Activated CD8-positive, alpha-beta T cell treated with anti-CD3 and anti-CD28 coated beads for 36 hours (primary cell): Measurements from ENCODE around the gene ELF5. TPM values are rescaled to one million over a fixed set of nuclear protein-coding genes. Genes with fewer than 3 reads are reported as not detected.

Experiments used
- ATAC-seq: fragments of 200-7000 bp; cut with Tn5 transposase; one replicate; pipeline ENCODE4 v1.10.0; 2021; ENCODE audit warnings: mild to moderate bottlenecking, moderate library complexity
- CTCF ChIA-PET: fragments of 350-600 bp; sonication (Branson Sonifier 250); formaldehyde crosslinking; loops from one replicate; lab custom pipeline; 2021; ENCODE audit warnings: antibody characterized with exemption; lab: Charles Lee
- POLR2A ChIA-PET: fragments of 350-600 bp; sonication (Branson Sonifier 250); formaldehyde crosslinking; loops from one replicate; lab custom pipeline; 2021; ENCODE audit warnings: antibody characterized with exemption; lab: Charles Lee
- DNase-seq: peaks from one replicate; pipeline ENCODE4 v3.0.0-alpha.2; 2020
- H3K27ac Mint-ChIP-seq: one replicate; pipeline ENCODE4 v1.8.0; 2021; ENCODE audit warnings: mild to moderate bottlenecking, mixed read lengths
- H3K27me3 Mint-ChIP-seq: one replicate; pipeline ENCODE4 v1.8.0; 2021; ENCODE audit warnings: mixed read lengths
- H3K36me3 Mint-ChIP-seq: one replicate; pipeline ENCODE4 v1.8.0; 2021; ENCODE audit warnings: low read depth, mixed read lengths
- H3K4me1 Mint-ChIP-seq: one replicate; pipeline ENCODE4 v1.8.0; 2021; ENCODE audit warnings: low read depth, mixed read lengths
- H3K4me3 Mint-ChIP-seq: one replicate; pipeline ENCODE4 v1.8.0; 2021; ENCODE audit warnings: mild to moderate bottlenecking, moderate library complexity, mixed read lengths
- H3K9me3 Mint-ChIP-seq: one replicate; pipeline ENCODE4 v1.8.0; 2021; ENCODE audit warnings: mixed read lengths
- intact Hi-C: fragments of 100-400 bp; cut with micrococcal nuclease; formaldehyde crosslinking; loops from one replicate; pipeline ENCODE4 v1.10.0; 2022
- total RNA-seq, 2 experiments: library from RNA; stranded (reverse); gene quantifications; one replicate each; pipeline ENCODE4 v1.2.3, GENCODE V29; 2021
- TF ChIP-seq, protein P1 (sequence below): fragments of 200-600 bp; IDR thresholded peaks from one replicate; pipeline ENCODE4 v1.8.0; 2022; ENCODE audit warnings: antibody characterized with exemption, mild to moderate bottlenecking

Gene ELF5
- total RNA-seq, 2 experiments from 2014 or later, result not detected

DNA sequence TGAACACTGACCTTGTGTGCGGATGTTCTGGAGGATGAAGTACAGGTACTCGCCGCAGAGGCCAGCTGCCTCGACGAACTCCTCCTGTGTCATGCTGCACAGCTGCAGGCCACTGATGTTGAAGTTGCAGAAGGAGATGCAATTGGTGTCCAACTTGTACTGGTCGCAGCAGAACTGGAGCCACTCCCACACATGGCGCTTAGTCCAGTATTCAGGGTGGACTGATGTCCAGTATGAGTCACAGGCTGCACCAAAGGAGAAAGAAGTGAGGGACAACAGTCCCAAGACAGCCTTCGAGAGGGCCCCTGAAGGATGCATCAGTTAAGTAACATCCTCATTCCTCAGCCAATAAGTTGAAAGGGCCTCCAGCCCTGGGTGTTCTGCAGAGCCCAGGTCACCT, 20.1 kb downstream of the ELF5 start:
- intact Hi-C loops, result loop anchor here (5.0 kb wide), 1 partner anchor 496 kb away; no protein-coding TSS in a partner anchor
- CTCF ChIA-PET, result interaction anchor here (0.6 to 1.7 kb wide), 5 partner anchors 12 to 497 kb away, joined by 3 to 8 read pairs (median 5); partner anchors contain the start of gene ABTB2
- H3K36me3 Mint-ChIP-seq, result no peaks in the 10 kb centered on the region
- H3K4me1 Mint-ChIP-seq, result no peaks in the 10 kb centered on the region
- no peaks in the 10 kb centered on the region for H3K9me3 Mint-ChIP-seq
- no peak for ATAC-seq
- peaks cover 1% of the 10 kb centered on the region for H3K27me3 Mint-ChIP-seq
- H3K4me3 Mint-ChIP-seq, result no peak overlapping the region
- TF ChIP-seq, protein P1, sequence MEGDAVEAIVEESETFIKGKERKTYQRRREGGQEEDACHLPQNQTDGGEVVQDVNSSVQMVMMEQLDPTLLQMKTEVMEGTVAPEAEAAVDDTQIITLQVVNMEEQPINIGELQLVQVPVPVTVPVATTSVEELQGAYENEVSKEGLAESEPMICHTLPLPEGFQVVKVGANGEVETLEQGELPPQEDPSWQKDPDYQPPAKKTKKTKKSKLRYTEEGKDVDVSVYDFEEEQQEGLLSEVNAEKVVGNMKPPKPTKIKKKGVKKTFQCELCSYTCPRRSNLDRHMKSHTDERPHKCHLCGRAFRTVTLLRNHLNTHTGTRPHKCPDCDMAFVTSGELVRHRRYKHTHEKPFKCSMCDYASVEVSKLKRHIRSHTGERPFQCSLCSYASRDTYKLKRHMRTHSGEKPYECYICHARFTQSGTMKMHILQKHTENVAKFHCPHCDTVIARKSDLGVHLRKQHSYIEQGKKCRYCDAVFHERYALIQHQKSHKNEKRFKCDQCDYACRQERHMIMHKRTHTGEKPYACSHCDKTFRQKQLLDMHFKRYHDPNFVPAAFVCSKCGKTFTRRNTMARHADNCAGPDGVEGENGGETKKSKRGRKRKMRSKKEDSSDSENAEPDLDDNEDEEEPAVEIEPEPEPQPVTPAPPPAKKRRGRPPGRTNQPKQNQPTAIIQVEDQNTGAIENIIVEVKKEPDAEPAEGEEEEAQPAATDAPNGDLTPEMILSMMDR, result no peak
- no peak overlapping the region for H3K27ac Mint-ChIP-seq
- POLR2A ChIA-PET, result no interaction called here
- DNase-seq, result no peak

- TF ChIP-seq, protein P1, result peak; percentile 83
- no peaks in the 10 kb centered on the region for H3K36me3 Mint-ChIP-seq
- no peaks in the 10 kb centered on the region for H3K9me3 Mint-ChIP-seq
- H3K4me3 Mint-ChIP-seq, result no peak overlapping the region
- no peak overlapping the region for H3K27ac Mint-ChIP-seq
- H3K4me1 Mint-ChIP-seq, result no peaks in the 10 kb centered on the region
- DNase-seq (peak; percentile 78), ATAC-seq (no peak)
- ChIA-PET POLR2A (interaction anchor here (0.6 kb wide), 1 partner anchor 198 kb away, joined by 3 read pairs; no protein-coding TSS in a partner anchor), CTCF (interaction anchor here (0.6 to 1.8 kb wide), 31 partner anchors 11 to 686 kb away, joined by 3 to 11 read pairs (median 4); partner anchors contain the start of genes ABTB2 and ELF5)
- H3K27me3 Mint-ChIP-seq, result peaks cover 1% of the 10 kb centered on the region
- intact Hi-C loops, result loop anchor here (5.0 kb wide), 1 partner anchor 496 kb away; no protein-coding TSS in a partner anchor
Observed at GRCh38 chr11:34492806-34493414, 20.7 kb downstream of the ELF5 start.

DNA sequence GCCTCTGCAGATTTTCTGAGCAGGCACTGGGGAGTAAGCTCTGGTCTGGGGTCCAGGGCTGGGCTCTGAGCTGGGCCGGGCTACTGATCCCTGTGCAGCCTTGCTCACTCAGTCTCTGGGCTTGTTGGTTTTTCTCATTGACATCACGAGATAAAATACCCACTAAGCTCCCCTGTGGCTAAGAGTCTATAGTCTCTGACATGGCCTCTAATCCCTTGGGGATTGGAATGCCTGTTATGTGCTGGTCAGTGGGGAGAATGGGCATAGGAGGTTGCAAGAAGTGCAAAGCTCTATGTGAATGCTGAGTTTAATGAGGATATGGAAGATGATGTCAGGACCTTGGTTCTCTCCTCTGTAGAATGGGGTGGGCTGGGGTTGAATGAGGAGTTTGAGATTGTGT, 23.3 kb downstream of the ELF5 start:
- POLR2A ChIA-PET, result interaction anchor here (0.6 kb wide), 1 partner anchor 596 kb away, joined by 3 read pairs; no protein-coding TSS in a partner anchor
- no peaks in the 10 kb centered on the region for H3K36me3 Mint-ChIP-seq
- TF ChIP-seq, protein P1, result no peak
- CTCF ChIA-PET, result interaction anchor here (0.6 to 1.5 kb wide), 2 partner anchors 23 to 107 kb away, joined by 3 to 4 read pairs; no protein-coding TSS in a partner anchor
- H3K27me3 Mint-ChIP-seq, result peaks cover 3% of the 10 kb centered on the region
- no peaks in the 10 kb centered on the region for H3K9me3 Mint-ChIP-seq
- DNase-seq (no peak), ATAC-seq (no peak)
- intact Hi-C loops, result loop anchor here (5.0 kb wide), 1 partner anchor 493 kb away; no protein-coding TSS in a partner anchor
- no peaks in the 10 kb centered on the region for H3K4me1 Mint-ChIP-seq
- no peak overlapping the region for H3K4me3 Mint-ChIP-seq
- H3K27ac Mint-ChIP-seq, result no peak overlapping the region

DNA sequence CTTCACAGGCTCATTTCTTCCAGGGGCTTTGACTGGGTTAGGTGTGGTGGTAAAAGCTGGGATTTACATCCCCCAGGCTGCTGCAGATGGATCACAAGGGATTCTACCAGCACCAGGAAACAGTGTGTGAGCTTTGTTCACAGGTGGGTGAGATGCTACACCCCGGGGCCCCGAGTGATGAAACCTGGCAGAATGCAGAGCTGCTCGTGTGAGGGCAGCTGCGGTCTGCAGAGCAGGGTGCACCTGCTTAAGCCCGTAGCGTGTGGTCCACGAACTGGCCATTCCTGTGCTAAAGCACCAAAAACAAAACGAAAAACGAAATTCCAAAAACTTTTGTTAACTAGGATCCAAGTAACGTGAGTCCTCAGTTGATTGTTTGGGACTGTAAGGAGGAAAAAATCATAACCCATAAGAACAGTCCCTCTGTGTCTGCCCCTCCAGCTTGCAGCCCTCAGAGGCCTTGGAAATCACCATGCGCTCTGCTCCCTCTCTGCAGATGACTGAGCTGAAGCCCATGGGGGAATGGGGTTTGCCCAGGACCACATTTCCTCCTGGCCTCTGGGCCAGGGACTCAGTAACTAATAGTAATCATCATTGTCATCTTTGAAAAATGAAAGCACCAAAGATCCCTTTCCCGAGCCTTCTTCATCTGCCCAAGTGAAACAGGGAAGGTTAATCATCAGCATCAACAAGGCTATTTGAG, 24.6 kb downstream of the ELF5 start:
- CTCF ChIA-PET, result no interaction called here
- POLR2A ChIA-PET, result no interaction called here
- DNase-seq, result no peak
- no peak for ATAC-seq
- Mint-ChIP-seq H3K27ac (no peak overlapping the region), H3K9me3 (no peaks in the 10 kb centered on the region), H3K27me3 (peaks cover 3% of the 10 kb centered on the region), H3K4me3 (no peak overlapping the region), H3K4me1 (no peaks in the 10 kb centered on the region), H3K36me3 (no peaks in the 10 kb centered on the region)
- TF ChIP-seq, protein P1, result no peak
- intact Hi-C loops, result no loop called here
